Fibroblast of the aortic adventitia (primary cell): ENCODE measurements around the gene DHRS3. TPM values are rescaled to one million over a fixed set of nuclear protein-coding genes. Genes with fewer than 3 reads are reported as not detected.
A peak's percentile ranks its signal among the peaks of the same experiment; 100 is the strongest.

Experiments
- DNase-seq: peaks from one replicate; pipeline ENCODE4 v3.0.0-alpha.2; 2010; ENCODE audit warnings: low read depth
- H3K4me3 ChIP-seq: 2 replicates; pipeline ENCODE4 v1.5.1; 2011; ENCODE audit warnings: low read depth, mild to moderate bottlenecking, control low read depth, low read length, moderate library complexity
- CTCF ChIP-seq: IDR thresholded peaks from 2 replicates; pipeline ENCODE4 v1.5.1; 2011; ENCODE audit warnings: mild to moderate bottlenecking, low read length, control low read depth, inconsistent platforms; ENCODE audit not compliant: insufficient read depth
- total RNA-seq: library from RNA; depleted of rRNA; stranded (reverse); fragments of >200 nt; gene quantifications from 2 replicates; pipeline ENCODE4 v1.2.3, GENCODE V29; 2012; ENCODE audit warnings: low replicate concordance

DHRS3 gene
- total RNA-seq, 1 donor = 114 TPM

DNA sequence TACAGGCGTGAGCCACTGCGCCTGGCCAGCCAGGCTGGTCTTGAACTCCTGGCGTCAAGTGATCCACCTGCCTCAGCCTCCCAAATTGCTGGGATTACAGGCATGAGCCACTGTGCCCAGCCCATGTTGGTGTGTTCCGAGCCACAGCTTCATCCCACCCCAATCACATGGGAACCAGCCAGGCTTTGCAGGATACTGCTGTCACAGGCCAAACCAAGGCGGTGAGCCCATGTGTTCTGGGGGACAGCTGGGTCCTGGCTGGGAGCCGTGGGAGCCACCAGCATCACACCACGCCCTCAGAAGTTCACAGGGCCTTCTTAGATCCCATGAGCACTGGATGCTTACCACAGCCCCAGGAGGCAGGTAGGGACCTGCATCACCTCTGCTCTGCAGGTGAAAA is 56.9 kb downstream of the DHRS3 start:
- H3K4me3 ChIP-seq = no peak overlapping the region
- no peak for TF ChIP-seq CTCF
- DNase-seq = no peak

DNA sequence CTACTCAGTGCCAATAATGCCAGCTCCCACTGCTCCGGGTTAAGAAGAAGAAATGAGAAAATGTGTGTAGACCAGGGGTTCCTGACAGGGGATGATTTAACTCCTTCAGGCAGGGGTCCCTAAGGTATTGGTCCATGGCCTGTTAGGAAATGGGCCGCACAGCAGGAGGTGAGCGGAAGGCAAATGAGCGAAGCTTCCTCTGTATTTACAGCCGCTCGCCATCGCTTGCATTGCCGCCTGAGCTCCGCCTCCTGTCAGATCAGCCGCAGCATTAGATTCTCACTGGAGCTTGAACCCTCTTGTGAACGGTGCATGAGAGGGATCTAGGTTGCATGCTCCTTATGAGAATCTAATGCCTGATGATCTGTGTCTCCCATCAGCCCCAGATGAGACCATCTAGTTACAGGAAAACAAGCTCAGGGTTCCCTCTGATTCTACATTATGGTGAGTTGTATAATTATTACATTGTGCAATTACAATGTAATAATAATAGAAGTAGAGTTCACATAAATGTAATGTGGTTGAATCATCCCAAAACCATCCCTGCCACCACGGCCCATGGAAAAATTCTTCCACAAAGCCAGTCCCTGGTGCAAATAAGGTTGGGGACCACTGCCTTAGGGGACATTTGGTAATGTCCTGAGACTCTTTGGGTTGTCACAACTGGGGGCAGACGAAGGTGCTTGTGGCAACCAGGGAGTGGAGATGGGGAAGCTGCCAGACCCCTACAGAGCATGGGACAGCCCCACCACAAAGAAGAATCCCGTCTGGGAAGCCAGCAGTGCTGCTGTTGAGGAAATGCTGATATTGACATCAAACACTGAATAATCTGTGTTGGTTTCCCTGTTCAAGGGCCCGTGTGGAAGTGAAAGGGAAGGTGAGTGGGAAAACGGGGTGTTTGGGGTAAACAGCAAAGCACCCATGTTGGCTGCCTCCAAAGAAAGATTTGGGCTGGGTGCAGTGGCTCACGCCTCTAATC is 60.8 kb downstream of the DHRS3 start:
- no peak overlapping the region for H3K4me3 ChIP-seq
- TF ChIP-seq CTCF = no peak
- DNase-seq = no peak

- no peak for TF ChIP-seq CTCF
- H3K4me3 ChIP-seq = no peak overlapping the region
- peak; percentile 96 for DNase-seq
These were observed 61.6 kb downstream of the DHRS3 start for GRCh38 chr1:12556368-12556930.

DNA sequence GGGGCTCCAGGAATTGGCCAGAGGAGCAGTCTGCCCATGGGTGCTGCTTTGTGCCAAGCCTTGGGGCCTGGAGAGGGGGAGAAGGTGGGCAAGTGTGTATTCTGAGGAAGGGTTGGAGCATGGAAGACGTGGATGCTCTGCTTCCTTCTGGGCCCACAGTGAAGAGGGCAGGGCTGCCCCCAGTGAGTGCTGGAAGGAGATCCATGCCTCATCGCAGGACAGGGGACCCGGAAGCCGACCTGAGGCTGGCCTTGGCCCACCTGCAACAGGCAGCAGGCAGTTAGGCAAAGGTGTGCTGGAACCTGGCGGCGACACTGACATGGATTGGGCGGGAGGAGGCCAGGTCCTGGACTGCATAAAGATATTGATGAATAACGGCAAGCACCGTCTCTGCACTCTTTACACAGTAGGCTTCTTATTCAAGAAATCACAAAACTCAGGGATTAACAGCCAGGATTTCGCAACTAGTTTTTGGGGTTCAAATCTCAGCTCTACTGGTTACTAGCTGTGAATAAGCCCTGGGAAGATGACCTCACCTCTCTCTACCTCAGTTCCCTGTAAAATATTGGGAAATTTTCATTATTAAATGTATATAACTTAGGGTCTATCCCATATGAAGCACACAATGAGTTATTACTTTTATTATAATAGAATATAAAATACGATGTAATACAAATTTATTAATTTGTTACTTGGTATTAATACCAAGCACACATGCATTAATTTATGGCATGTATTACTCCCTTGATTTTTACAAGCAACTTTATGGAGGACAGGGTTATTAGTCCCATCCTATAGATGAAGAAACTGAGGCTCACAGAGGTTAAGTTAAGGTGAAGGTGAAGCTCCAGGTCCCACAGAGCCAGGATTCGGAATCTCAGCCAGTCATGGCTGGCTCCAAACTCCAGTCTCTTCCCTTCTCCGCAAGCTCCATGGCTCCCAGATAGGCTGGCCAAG is 62.3 kb downstream of the DHRS3 start:
- H3K4me3 ChIP-seq = no peak overlapping the region
- no peak for TF ChIP-seq CTCF
- DNase-seq = no peak

GRCh38 chr1:12554521-12555305 is 63.3 kb downstream of the DHRS3 start:
- DNase-seq = no peak
- H3K4me3 ChIP-seq = no peak overlapping the region
- TF ChIP-seq CTCF = no peak

- DNase-seq = no peak
- no peak overlapping the region for H3K4me3 ChIP-seq
- TF ChIP-seq CTCF = no peak
These were observed 64.0 kb downstream of the DHRS3 start for GRCh38 chr1:12553963-12554362.
